IMR-90 (cell line): ENCODE measurements around the gene UNC79. TPM values are rescaled to one million over a fixed set of nuclear protein-coding genes. Genes with fewer than 3 reads are reported as not detected.

Experiments used
- ATAC-seq: fragments of 200-7000 bp; cut with Tn5 transposase; 2 replicates; pipeline ENCODE4 v1.9.1; 2020; ENCODE audit warnings: low read depth, mild to moderate bottlenecking, moderate library complexity
- BruUV-seq: library from RNA; stranded (reverse); fragments of 400-500 nt; replicated peaks from 2 replicates; lab custom pipeline; 2021; lab: Mats Ljungman, UMichigan
- CTCF ChIA-PET: fragments of 300-600 bp; formaldehyde crosslinking; extraction: SDS; loops from one replicate; lab custom pipeline; 2021; ENCODE audit warnings: antibody characterized with exemption; lab: Yijun Ruan, JAX
- POLR2A ChIA-PET: fragments of 300-600 bp; sonication (Branson Sonifier 250); formaldehyde crosslinking; loops from one replicate; lab custom pipeline; 2022; ENCODE audit warnings: antibody characterized with exemption; ENCODE audit not compliant: unreplicated experiment; lab: Charles Lee
- DNase-seq: peaks from one replicate; pipeline ENCODE4 v3.0.0; 2013
- H2AFZ ChIP-seq: replicated peaks from 2 replicates; pipeline ENCODE3; 2013; ENCODE audit warnings: low read length, mild to moderate bottlenecking; ENCODE audit not compliant: poor library complexity
- H2AK5ac ChIP-seq: 2 replicates; pipeline ENCODE4 v1.6.1; 2013; ENCODE audit warnings: low read depth, low read length, inconsistent platforms
- H2AK9ac ChIP-seq: replicated peaks from 2 replicates; pipeline ENCODE3; 2013; ENCODE audit warnings: mild to moderate bottlenecking, low read depth, low read length, moderate library complexity; ENCODE audit not compliant: poor library complexity
- H2BK120ac ChIP-seq: 2 replicates; pipeline ENCODE4 v1.6.1; 2013; ENCODE audit warnings: low read depth, low read length, inconsistent platforms
- H2BK15ac ChIP-seq: 3 replicates; pipeline ENCODE4 v1.6.1; 2013; ENCODE audit warnings: low read depth, low read length, inconsistent platforms
- H2BK20ac ChIP-seq: 2 replicates; pipeline ENCODE4 v1.6.1; 2013; ENCODE audit warnings: low read depth, mild to moderate bottlenecking, inconsistent platforms, low read length, moderate library complexity
- H2BK5ac ChIP-seq: 2 replicates; pipeline ENCODE4 v1.6.1; 2013; ENCODE audit warnings: mild to moderate bottlenecking, low read depth, low read length, inconsistent platforms; ENCODE audit not compliant: poor library complexity, severe bottlenecking
- H3K14ac ChIP-seq: replicated peaks from 2 replicates; pipeline ENCODE4 v1.6.1; 2013; ENCODE audit warnings: low read depth, low read length, inconsistent platforms
- H3K18ac ChIP-seq: 2 replicates; pipeline ENCODE4 v1.6.1; 2013; ENCODE audit warnings: low read depth, low read length, control low read depth
- H3K23ac ChIP-seq: 2 replicates; pipeline ENCODE4 v1.6.1; 2013; ENCODE audit warnings: low read depth, low read length, inconsistent platforms
- H3K27ac ChIP-seq: 2 replicates; pipeline ENCODE4 v1.5.1; 2013; ENCODE audit warnings: mild to moderate bottlenecking, control low read depth, low read length; ENCODE audit not compliant: insufficient read depth
- H3K27me3 ChIP-seq: 2 replicates; pipeline ENCODE4 v1.6.1; 2013; ENCODE audit warnings: low read length; ENCODE audit not compliant: control insufficient read depth, insufficient read depth
- H3K36me3 ChIP-seq: 2 replicates; pipeline ENCODE4 v1.6.1; 2013; ENCODE audit warnings: low read length, mixed read lengths; ENCODE audit not compliant: control insufficient read depth, insufficient read depth
- H3K4ac ChIP-seq: 2 replicates; pipeline ENCODE4 v1.6.1; 2013; ENCODE audit warnings: low read depth, low read length, inconsistent platforms
- H3K4me1 ChIP-seq: 2 replicates; pipeline ENCODE4 v1.6.1; 2013; ENCODE audit warnings: low read length, mixed read lengths; ENCODE audit not compliant: control insufficient read depth, insufficient read depth
- H3K4me2 ChIP-seq: 2 replicates; pipeline ENCODE4 v1.6.1; 2013; ENCODE audit warnings: low read depth, mild to moderate bottlenecking, control low read depth, low read length, moderate library complexity
- H3K4me3 ChIP-seq: 2 replicates; pipeline ENCODE4 v1.5.1; 2013; ENCODE audit warnings: low read depth, mild to moderate bottlenecking, control low read depth, low read length, moderate library complexity; ENCODE audit not compliant: insufficient read depth
- H3K56ac ChIP-seq: 2 replicates; pipeline ENCODE4 v1.6.1; 2013; ENCODE audit warnings: low read length, inconsistent platforms; ENCODE audit not compliant: insufficient read depth; ENCODE audit errors: extremely low read depth
- H3K79me1 ChIP-seq, 2 experiments: 2 replicates each; pipeline ENCODE4 v1.6.1; 2013; ENCODE audit warnings: low read length in 2 of 2, inconsistent platforms in 1 of 2, low read depth in 1 of 2
- H3K9ac ChIP-seq: 2 replicates; pipeline ENCODE4 v1.6.1; 2013; ENCODE audit warnings: low read depth, low read length, control low read depth
- H3K9me1 ChIP-seq: 2 replicates; pipeline ENCODE4 v1.6.1; 2013; ENCODE audit warnings: low read length, inconsistent platforms; ENCODE audit not compliant: insufficient read depth
- H3K9me3 ChIP-seq: 2 replicates; pipeline ENCODE4 v1.6.1; 2013; ENCODE audit warnings: low read length; ENCODE audit not compliant: control insufficient read depth, insufficient read depth
- H4K20me1 ChIP-seq: 2 replicates; pipeline ENCODE4 v1.6.1; 2013; ENCODE audit warnings: low read length, inconsistent platforms; ENCODE audit not compliant: insufficient read depth
- H4K5ac ChIP-seq: 2 replicates; pipeline ENCODE4 v1.6.1; 2013; ENCODE audit warnings: mild to moderate bottlenecking, low read depth, low read length, control low read depth
- H4K8ac ChIP-seq, 2 experiments: 2 replicates each; pipeline ENCODE4 v1.6.1; 2013; ENCODE audit warnings: low read depth in 2 of 2, low read length in 2 of 2, control low read depth in 1 of 2, inconsistent platforms in 1 of 2
- H4K91ac ChIP-seq: 2 replicates; pipeline ENCODE4 v1.6.1; 2013; ENCODE audit warnings: low read depth, low read length, inconsistent platforms; ENCODE audit not compliant: insufficient read depth
- BHLHE40 ChIP-seq: fragments of 150-350 bp; IDR thresholded peaks from 2 replicates; pipeline ENCODE4 v1.6.1; 2016; ENCODE audit warnings: mild to moderate bottlenecking, low read depth, low read length
- CEBPB ChIP-seq: IDR thresholded peaks from 2 replicates; pipeline ENCODE4 v1.6.1; 2012; ENCODE audit warnings: low read depth, low read length, improper control_type of control experiment
- CHD1 ChIP-seq: IDR thresholded peaks from 2 replicates; pipeline ENCODE4 v1.6.1; 2012; ENCODE audit warnings: low read depth, low read length, improper control_type of control experiment
- FOS ChIP-seq: fragments of 150-350 bp; IDR thresholded peaks from 2 replicates; pipeline ENCODE4 v1.6.1; 2016; ENCODE audit warnings: low read depth, low read length
- MAFK ChIP-seq: IDR thresholded peaks from 2 replicates; pipeline ENCODE4 v1.6.1; 2012; ENCODE audit warnings: low read depth, low read length, improper control_type of control experiment
- MAZ ChIP-seq: IDR thresholded peaks from 2 replicates; pipeline ENCODE4 v1.6.1; 2012; ENCODE audit warnings: low read depth, mild to moderate bottlenecking, low read length, improper control_type of control experiment, moderate library complexity, borderline replicate concordance
- MXI1 ChIP-seq: IDR thresholded peaks from 2 replicates; pipeline ENCODE4 v1.6.1; 2012; ENCODE audit warnings: low read depth, mild to moderate bottlenecking, low read length, moderate library complexity, borderline replicate concordance
- NFE2L2 ChIP-seq: fragments of 150-350 bp; IDR thresholded peaks from 2 replicates; pipeline ENCODE4 v1.6.1; 2016; ENCODE audit warnings: low read depth, mild to moderate bottlenecking, low read length
- POLR2A ChIP-seq: IDR thresholded peaks from 2 replicates; pipeline ENCODE4 v1.6.1; 2012; ENCODE audit warnings: mild to moderate bottlenecking, low read depth, low read length
- RAD21 ChIP-seq: IDR thresholded peaks from 2 replicates; pipeline ENCODE4 v1.6.1; 2012; ENCODE audit warnings: low read length, improper control_type of control experiment
- RCOR1 ChIP-seq: IDR thresholded peaks from 2 replicates; pipeline ENCODE4 v1.6.1; 2012; ENCODE audit warnings: mild to moderate bottlenecking, low read length, improper control_type of control experiment; ENCODE audit not compliant: insufficient replicate concordance
- RFX5 ChIP-seq: IDR thresholded peaks from 2 replicates; pipeline ENCODE4 v1.8.0; 2012; ENCODE audit warnings: low read depth, mild to moderate bottlenecking, low read length, moderate library complexity
- SMC3 ChIP-seq: fragments of 150-350 bp; IDR thresholded peaks from 2 replicates; pipeline ENCODE4 v1.6.1; 2016; ENCODE audit warnings: low read depth, mild to moderate bottlenecking, antibody characterized with exemption, low read length, moderate library complexity
- WGBS, 2 experiments: methylation state at CpG; one replicate each; pipeline versions ENCODE4 v1.1.5 to v1.1.7; 2013; ENCODE audit warnings: missing lambda C conversion rate in 2 of 2; ENCODE audit not compliant: insufficient read length in 1 of 2; ENCODE audit errors: extremely low coverage in 2 of 2; 5-methylcytosine and 5-hydroxymethylcytosine counted together
- dilution Hi-C: fragments of 300-500 bp; cut with HindIII; formaldehyde crosslinking; loops from one replicate; pipeline ENCODE4 v1.14.3; 2018; ENCODE audit warnings: low sequenced_read_pairs; ENCODE audit not compliant: unreplicated experiment
- in situ Hi-C: fragments of 300-500 bp; cut with MboI; formaldehyde crosslinking; loops from 3 replicates; pipeline ENCODE4 v1.14.3; 2019; ENCODE audit warnings: low sequenced_read_pairs, inconsistent platforms, mixed read lengths
- intact Hi-C: fragments of 100-400 bp; cut with micrococcal nuclease; formaldehyde crosslinking; loops from 2 replicates; pipeline ENCODE4 v1.10.0; 2022
- polyA plus RNA-seq, 3 experiments: library from polyadenylated mRNA; depleted of rRNA; stranded (reverse); fragments of >200 nt; gene quantifications; 2 replicates each; pipeline ENCODE4 v1.2.3, GENCODE V29; 2012; ENCODE audit warnings: low replicate concordance in 1 of 3
- total RNA-seq: library from RNA; depleted of rRNA; stranded (reverse); fragments of >200 nt; gene quantifications from 2 replicates; pipeline ENCODE4 v1.2.3, GENCODE V29; 2012
- TF ChIP-seq, protein P1 (sequence below): conservative IDR thresholded peaks from 2 replicates; pipeline ENCODE4 v1.5.1; 2012; ENCODE audit warnings: mild to moderate bottlenecking, low read depth, low read length, improper control_type of control experiment
- TF ChIP-seq, protein P2 (sequence below): fragments of 150-350 bp; IDR thresholded peaks from 2 replicates; pipeline ENCODE4 v1.6.1; 2017; ENCODE audit warnings: mild to moderate bottlenecking, antibody characterized with exemption, low read length, low read depth
- TF ChIP-seq, protein P3 (sequence below): fragments of 150-350 bp; IDR thresholded peaks from 2 replicates; pipeline ENCODE4 v1.6.1; 2016; ENCODE audit warnings: low read depth, mild to moderate bottlenecking, low read length, moderate library complexity, borderline replicate concordance

The UNC79 gene
- total and polyA plus RNA-seq, 2 of the 4 experiments (the other 2 are of a cell fraction): under 0.01 TPM

DNA sequence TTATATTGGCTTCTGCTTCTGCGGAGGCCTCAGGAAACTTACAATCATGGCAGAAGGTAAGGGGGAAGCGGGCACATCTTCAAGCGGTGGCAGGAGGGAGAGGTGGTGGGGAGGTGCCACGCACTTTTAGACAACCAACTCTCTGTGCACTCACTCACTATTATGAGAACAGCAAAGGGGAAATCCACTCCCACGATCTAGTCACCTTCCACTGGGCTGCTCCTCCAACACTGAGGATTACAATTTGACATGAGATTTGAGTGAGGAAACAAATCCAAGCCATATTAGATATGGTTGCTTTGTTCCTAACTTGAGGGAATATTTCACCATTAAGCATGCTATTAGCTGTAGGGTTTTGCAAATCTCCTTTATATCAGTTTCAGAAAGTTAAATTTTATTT, 80.3 kb downstream of the UNC79 start:
- ChIA-PET CTCF (no interaction called here), POLR2A (no interaction called here)
- no peak overlapping the region for H3K4me3 ChIP-seq
- H2AK9ac ChIP-seq: no peak overlapping the region
- no peak for ATAC-seq
- H2AK5ac ChIP-seq: no peak overlapping the region
- H3K9me1 ChIP-seq: no peaks in the 10 kb centered on the region
- no peak overlapping the region for H3K18ac ChIP-seq
- H3K14ac ChIP-seq: no peak overlapping the region
- H3K9me3 ChIP-seq: no peaks in the 10 kb centered on the region
- no peaks in the 10 kb centered on the region for H3K79me1 ChIP-seq
- H4K91ac ChIP-seq: no peak overlapping the region
- no peak overlapping the region for H3K4ac ChIP-seq
- no peak overlapping the region for H2BK15ac ChIP-seq
- no TSS peak for BruUV-seq
- H3K27ac ChIP-seq: no peak overlapping the region
- no peak overlapping the region for H4K8ac ChIP-seq
- no peaks in the 10 kb centered on the region for H3K27me3 ChIP-seq
- no peak overlapping the region for H4K5ac ChIP-seq
- H2BK20ac ChIP-seq: no peak overlapping the region
- no peak overlapping the region for H2BK120ac ChIP-seq
- H3K56ac ChIP-seq: no peak overlapping the region
- H4K20me1 ChIP-seq: no peaks in the 10 kb centered on the region
- H3K4me1 ChIP-seq: no peaks in the 10 kb centered on the region
- no CpG with 5 or more reads among the region's 5 CpGs for WGBS, 2 experiments
- in situ Hi-C loops (no loop called here), dilution Hi-C loops (no loop called here), intact Hi-C loops (no loop called here)
- H3K36me3 ChIP-seq: no peaks in the 10 kb centered on the region
- H2AFZ ChIP-seq: no peak overlapping the region
- no peak overlapping the region for H3K23ac ChIP-seq
- H3K4me2 ChIP-seq: no peak overlapping the region
- DNase-seq: no peak
- TF ChIP-seq CHD1: no peak
- no peak for TF ChIP-seq BHLHE40
- no peak for TF ChIP-seq MAFK
- TF ChIP-seq CEBPB: no peak
- no peak for TF ChIP-seq RFX5
- no peak for TF ChIP-seq MXI1
- TF ChIP-seq MAZ: no peak
- no peak for TF ChIP-seq RAD21
- TF ChIP-seq, protein P1, sequence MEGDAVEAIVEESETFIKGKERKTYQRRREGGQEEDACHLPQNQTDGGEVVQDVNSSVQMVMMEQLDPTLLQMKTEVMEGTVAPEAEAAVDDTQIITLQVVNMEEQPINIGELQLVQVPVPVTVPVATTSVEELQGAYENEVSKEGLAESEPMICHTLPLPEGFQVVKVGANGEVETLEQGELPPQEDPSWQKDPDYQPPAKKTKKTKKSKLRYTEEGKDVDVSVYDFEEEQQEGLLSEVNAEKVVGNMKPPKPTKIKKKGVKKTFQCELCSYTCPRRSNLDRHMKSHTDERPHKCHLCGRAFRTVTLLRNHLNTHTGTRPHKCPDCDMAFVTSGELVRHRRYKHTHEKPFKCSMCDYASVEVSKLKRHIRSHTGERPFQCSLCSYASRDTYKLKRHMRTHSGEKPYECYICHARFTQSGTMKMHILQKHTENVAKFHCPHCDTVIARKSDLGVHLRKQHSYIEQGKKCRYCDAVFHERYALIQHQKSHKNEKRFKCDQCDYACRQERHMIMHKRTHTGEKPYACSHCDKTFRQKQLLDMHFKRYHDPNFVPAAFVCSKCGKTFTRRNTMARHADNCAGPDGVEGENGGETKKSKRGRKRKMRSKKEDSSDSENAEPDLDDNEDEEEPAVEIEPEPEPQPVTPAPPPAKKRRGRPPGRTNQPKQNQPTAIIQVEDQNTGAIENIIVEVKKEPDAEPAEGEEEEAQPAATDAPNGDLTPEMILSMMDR: no peak
- no peak for TF ChIP-seq RCOR1
- TF ChIP-seq, protein P2, sequence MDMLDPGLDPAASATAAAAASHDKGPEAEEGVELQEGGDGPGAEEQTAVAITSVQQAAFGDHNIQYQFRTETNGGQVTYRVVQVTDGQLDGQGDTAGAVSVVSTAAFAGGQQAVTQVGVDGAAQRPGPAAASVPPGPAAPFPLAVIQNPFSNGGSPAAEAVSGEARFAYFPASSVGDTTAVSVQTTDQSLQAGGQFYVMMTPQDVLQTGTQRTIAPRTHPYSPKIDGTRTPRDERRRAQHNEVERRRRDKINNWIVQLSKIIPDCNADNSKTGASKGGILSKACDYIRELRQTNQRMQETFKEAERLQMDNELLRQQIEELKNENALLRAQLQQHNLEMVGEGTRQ: no peak
- TF ChIP-seq, protein P3, sequence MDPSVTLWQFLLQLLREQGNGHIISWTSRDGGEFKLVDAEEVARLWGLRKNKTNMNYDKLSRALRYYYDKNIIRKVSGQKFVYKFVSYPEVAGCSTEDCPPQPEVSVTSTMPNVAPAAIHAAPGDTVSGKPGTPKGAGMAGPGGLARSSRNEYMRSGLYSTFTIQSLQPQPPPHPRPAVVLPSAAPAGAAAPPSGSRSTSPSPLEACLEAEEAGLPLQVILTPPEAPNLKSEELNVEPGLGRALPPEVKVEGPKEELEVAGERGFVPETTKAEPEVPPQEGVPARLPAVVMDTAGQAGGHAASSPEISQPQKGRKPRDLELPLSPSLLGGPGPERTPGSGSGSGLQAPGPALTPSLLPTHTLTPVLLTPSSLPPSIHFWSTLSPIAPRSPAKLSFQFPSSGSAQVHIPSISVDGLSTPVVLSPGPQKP: no peak
- TF ChIP-seq FOS: no peak
- TF ChIP-seq POLR2A: no peak
- no peak for TF ChIP-seq NFE2L2
- TF ChIP-seq SMC3: no peak
- no peak overlapping the region for H2BK5ac ChIP-seq
- H3K9ac ChIP-seq: no peak overlapping the region
